ENCODE data around the gene LCN6. TPM values are rescaled to one million over a fixed set of nuclear protein-coding genes. Genes with fewer than 3 reads are reported as not detected.

Gene LCN6
- total and polyA plus RNA-seq, 9 of the 15 experiments (the other 6 are each of a cell fraction or from before 2014, with no cell fraction given): 0.10 to 0.45 (median 0.37) TPM; not detected in 5

DNA sequence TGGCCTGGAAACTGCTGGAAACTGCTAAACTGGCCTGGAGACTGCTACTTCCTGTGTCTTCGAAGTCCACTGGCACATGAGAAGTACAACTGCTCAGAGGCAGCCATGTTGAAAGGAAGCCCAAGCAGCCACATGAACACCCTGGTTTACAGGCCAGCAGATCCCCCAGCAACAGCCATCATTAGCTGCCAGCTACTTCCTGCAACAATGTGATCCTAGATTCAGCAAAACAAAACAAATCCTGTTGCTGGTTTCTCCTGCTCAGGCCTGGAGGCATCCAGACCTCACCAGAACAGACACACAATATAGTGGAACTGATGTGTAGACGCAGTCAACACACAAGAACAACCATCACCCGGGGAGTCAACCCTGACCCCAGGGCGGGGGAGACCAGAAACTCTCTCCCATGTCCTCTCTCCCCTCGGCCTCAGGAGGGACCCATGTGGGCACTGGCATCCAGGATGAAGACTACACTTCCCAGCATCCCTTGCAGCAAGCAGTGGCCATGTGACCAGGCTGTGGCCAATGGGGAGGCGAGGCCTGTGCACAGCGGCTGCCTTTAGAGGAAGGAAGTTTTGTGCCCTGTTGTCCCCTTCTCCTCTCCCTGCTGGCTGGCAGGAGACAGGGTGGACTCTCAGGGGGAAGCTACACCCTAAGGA lies 25.2 kb upstream of the LCN6 start (continued):
- TF ChIP-seq, protein P1, sequence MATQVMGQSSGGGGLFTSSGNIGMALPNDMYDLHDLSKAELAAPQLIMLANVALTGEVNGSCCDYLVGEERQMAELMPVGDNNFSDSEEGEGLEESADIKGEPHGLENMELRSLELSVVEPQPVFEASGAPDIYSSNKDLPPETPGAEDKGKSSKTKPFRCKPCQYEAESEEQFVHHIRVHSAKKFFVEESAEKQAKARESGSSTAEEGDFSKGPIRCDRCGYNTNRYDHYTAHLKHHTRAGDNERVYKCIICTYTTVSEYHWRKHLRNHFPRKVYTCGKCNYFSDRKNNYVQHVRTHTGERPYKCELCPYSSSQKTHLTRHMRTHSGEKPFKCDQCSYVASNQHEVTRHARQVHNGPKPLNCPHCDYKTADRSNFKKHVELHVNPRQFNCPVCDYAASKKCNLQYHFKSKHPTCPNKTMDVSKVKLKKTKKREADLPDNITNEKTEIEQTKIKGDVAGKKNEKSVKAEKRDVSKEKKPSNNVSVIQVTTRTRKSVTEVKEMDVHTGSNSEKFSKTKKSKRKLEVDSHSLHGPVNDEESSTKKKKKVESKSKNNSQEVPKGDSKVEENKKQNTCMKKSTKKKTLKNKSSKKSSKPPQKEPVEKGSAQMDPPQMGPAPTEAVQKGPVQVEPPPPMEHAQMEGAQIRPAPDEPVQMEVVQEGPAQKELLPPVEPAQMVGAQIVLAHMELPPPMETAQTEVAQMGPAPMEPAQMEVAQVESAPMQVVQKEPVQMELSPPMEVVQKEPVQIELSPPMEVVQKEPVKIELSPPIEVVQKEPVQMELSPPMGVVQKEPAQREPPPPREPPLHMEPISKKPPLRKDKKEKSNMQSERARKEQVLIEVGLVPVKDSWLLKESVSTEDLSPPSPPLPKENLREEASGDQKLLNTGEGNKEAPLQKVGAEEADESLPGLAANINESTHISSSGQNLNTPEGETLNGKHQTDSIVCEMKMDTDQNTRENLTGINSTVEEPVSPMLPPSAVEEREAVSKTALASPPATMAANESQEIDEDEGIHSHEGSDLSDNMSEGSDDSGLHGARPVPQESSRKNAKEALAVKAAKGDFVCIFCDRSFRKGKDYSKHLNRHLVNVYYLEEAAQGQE (IDR thresholded peaks at IDR 0.05; ENCODE audit: borderline replicate concordance): peak; percentile 35; the same call in 1 of the 2 replicates
- TF ChIP-seq, protein P1 (CRISPR knock-in tag; IDR thresholded peaks at IDR 0.05; ENCODE audit: low read depth): no peak
- peak; percentile 71; the same call in 1 of the 2 replicates for TF ChIP-seq CBX1 (IDR thresholded peaks at IDR 0.05; ENCODE audit: low read depth)
- TF ChIP-seq, protein P2, sequence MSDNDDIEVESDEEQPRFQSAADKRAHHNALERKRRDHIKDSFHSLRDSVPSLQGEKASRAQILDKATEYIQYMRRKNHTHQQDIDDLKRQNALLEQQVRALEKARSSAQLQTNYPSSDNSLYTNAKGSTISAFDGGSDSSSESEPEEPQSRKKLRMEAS (CRISPR knock-in tag; IDR thresholded peaks at IDR 0.05): peak; percentile 46
- TF ChIP-seq ZBTB7A (IDR thresholded peaks at IDR 0.05; ENCODE audit: borderline replicate concordance, control insufficient read depth, low read depth, low read length): no peak
- TF ChIP-seq MXI1 (IDR thresholded peaks at IDR 0.05; ENCODE audit: low read depth, low read length): no peak
- peak; percentile 88 for TF ChIP-seq TRIM28 (IDR thresholded peaks at IDR 0.05)
- TF ChIP-seq ARID1B (IDR thresholded peaks at IDR 0.05): no peak
- 0 out of 2 replicates have a peak, but pooled peaks have one; percentile 44 for TF ChIP-seq CREM (IDR thresholded peaks at IDR 0.05; ENCODE audit: low read depth)
- TF ChIP-seq NFYB (IDR thresholded peaks at IDR 0.05; ENCODE audit: extremely low read depth, insufficient read length): peak; percentile 89
- peak in 1 of 2 experiments; percentile 85; a peak in 1 of 3 replicates for TF ChIP-seq CBX3 (IDR thresholded peaks at IDR 0.05; ENCODE audit: borderline replicate concordance in 1 of 2, low read length in 2 of 2)
- TF ChIP-seq, protein P3, sequence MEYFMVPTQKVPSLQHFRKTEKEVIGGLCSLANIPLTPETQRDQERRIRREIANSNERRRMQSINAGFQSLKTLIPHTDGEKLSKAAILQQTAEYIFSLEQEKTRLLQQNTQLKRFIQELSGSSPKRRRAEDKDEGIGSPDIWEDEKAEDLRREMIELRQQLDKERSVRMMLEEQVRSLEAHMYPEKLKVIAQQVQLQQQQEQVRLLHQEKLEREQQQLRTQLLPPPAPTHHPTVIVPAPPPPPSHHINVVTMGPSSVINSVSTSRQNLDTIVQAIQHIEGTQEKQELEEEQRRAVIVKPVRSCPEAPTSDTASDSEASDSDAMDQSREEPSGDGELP (CRISPR knock-in tag; IDR thresholded peaks at IDR 0.05; ENCODE audit: borderline replicate concordance): peak; percentile 24; the same call in 1 of the 2 replicates
- TF ChIP-seq GABPA (tag; conservative IDR thresholded peaks at IDR 0.05; ENCODE audit: low read depth): no peak
- peak; percentile 92 for TF ChIP-seq RAD51 (IDR thresholded peaks at IDR 0.05; ENCODE audit: borderline replicate concordance, low read depth)
- no peak for TF ChIP-seq CCNT2 (IDR thresholded peaks at IDR 0.05; ENCODE audit: borderline replicate concordance, extremely low read depth, insufficient read length, low read depth, low read length)
- TF ChIP-seq, protein P4, sequence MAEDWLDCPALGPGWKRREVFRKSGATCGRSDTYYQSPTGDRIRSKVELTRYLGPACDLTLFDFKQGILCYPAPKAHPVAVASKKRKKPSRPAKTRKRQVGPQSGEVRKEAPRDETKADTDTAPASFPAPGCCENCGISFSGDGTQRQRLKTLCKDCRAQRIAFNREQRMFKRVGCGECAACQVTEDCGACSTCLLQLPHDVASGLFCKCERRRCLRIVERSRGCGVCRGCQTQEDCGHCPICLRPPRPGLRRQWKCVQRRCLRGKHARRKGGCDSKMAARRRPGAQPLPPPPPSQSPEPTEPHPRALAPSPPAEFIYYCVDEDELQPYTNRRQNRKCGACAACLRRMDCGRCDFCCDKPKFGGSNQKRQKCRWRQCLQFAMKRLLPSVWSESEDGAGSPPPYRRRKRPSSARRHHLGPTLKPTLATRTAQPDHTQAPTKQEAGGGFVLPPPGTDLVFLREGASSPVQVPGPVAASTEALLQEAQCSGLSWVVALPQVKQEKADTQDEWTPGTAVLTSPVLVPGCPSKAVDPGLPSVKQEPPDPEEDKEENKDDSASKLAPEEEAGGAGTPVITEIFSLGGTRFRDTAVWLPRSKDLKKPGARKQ (CRISPR knock-in tag; IDR thresholded peaks at IDR 0.05): no peak
- peak; percentile 88 for TF ChIP-seq HCFC1 (IDR thresholded peaks at IDR 0.05; ENCODE audit: low read depth, low read length)

Measured in K562 (cell line).